DMS 273 treated with DMSO at 0.1 percent for 48 hours (cell line): ENCODE measurements around the gene OR9Q1.
"Not testable (repeated sequence)": the region's sequence is repeated elsewhere in the genome, so short reads cannot be mapped to it uniquely, and the experiment has no call there.

Experiments
- DNase-seq: peaks from one replicate; lab custom pipeline; 2025; lab: John Stamatoyannopoulos, UW

Gene OR9Q1, protein sequence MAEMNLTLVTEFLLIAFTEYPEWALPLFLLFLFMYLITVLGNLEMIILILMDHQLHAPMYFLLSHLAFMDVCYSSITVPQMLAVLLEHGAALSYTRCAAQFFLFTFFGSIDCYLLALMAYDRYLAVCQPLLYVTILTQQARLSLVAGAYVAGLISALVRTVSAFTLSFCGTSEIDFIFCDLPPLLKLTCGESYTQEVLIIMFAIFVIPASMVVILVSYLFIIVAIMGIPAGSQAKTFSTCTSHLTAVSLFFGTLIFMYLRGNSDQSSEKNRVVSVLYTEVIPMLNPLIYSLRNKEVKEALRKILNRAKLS

DNA sequence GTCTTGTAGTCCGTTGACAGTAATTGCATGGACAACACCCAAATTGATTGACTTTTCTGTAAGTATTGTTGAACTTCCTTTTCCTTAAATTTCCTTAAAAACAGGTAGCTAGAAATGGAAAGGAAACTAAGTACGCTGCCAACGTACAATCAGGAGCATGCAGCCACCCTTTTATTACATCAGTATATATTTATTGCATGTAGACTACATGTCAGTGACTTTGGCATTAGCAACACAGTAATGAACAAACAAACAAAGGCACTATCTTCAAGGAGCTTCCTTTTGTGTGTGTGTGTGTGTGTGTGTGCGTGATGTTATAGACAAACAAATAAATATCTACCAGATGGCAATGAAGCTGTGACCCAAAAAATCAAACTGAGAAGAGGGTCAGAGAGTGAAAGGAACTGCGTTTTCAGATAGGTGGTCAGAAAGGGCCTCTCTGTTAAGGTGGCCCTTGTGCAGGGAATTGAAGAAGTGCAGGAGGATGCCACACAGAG lies at the start of gene OR9Q1:
TSS of gene OR9Q1 (plus strand) at position 447 of the 497 bp plus-strand sequence. CDS start 155,564 bp downstream, outside the sequence.
- DNase-seq: no peak

DNA sequence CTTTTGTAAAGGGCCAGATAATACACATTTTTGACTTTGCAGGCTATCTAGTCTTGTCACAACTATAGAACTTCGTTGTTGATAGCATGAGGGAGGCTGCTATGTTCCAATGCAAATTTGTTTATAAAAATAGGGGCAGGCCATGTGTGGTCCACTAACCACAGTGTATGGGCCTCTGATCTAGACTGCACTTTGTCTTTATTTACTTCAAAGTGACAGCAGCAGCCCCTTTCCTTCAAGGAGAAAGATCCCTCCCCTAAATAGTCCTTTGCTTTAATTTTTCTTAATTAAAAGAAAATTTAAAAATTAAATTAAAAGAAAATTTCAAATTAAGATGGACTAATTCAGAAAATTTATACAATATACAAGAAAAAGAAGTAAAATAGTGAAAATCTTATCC lies 49.5 kb upstream of the OR9Q1 start:
- no peak for DNase-seq

DNA sequence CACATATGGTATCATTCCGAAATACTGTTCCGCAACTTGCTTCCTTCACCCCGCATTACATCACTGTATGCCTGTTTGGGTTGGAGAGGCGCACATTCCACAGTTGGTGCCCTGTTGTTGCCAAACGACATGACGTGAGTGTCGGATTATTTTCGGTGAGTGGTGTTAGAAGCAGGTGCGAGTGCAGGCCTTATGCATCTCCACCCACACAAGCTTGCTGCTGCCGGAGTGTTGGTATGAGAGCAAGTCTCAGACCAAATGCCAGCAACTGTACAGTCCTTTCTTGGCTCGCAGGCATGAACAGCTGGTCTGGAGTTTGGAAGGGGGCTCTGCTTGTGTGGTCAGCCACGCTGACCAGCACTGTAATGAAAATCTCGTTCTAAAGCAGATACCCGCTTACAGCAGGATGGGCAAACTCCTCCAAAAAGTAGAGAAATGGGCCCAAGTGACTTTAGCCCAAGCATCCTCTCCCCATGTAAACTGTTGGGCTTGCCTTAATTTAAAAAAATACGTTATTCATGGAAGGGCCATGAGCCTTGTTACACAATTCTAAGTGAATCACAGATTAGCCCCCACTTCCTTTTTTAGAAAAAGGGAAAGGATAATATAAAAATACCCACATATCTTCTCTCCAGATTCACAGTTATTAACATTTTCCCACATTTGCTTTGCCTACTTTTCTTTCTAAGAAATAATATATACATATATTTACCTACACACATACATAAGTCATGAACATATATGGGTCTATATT lies 48.7 kb upstream of the OR9Q1 start:
- DNase-seq: no peak

DNA sequence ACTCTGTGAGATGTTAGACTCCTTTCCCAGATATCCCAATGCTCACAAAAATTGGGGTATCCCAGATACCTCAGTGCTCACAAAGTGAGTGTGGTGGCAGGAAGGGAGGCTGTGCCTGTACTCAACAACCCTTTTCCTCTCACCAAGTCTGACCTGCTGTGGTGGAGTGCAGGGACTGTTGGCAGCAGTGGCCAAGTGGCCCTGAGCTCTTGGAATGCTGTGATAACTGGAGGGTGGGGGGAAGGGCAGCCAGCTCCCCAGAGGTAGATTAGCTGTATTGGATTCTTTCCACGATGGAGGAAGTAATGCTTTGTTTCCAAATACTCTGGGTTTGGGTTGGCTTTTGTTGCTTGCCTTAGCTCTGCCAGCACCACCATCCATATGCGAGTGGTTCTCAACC lies 46.0 kb upstream of the OR9Q1 start:
- DNase-seq: no peak

DNA sequence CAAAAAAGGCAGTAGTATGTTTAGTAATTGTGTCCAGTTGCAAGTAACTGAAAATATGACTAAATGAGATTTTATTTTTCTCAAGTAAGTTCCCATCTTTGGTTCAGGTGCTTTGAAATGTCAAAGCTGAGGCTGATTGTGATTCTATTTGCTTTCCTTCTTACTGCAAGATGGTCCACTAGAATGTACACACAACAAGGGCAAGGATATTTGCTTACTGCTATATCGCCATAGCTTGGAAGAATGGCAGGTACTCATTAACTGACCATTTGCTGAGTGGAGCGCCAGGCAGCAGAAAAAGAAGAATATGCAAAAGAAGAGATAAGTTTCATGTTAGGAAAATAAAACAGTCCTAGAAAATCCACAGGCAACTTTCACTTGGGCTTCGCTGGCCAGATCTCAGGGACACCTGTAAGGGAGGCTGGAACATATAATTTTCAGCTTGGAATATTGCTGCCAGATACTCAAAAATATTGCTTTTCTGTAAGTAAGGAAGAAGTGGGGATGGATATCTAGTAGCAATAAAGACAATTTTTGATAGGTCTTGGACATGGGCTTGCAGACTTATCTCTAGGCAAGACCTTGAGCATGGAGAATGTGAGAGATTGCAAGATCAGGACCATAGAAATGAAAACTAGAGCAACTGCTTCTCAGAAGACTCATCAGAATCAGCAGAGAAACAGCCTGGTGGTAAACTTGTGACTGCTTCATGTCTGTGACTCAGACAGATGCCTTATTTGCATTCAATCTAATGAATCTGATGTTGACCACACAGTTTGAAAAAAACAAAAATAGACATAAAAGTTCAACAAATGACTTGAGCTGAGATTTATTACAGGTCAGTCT lies 44.8 kb upstream of the OR9Q1 start:
- DNase-seq: no peak

DNA sequence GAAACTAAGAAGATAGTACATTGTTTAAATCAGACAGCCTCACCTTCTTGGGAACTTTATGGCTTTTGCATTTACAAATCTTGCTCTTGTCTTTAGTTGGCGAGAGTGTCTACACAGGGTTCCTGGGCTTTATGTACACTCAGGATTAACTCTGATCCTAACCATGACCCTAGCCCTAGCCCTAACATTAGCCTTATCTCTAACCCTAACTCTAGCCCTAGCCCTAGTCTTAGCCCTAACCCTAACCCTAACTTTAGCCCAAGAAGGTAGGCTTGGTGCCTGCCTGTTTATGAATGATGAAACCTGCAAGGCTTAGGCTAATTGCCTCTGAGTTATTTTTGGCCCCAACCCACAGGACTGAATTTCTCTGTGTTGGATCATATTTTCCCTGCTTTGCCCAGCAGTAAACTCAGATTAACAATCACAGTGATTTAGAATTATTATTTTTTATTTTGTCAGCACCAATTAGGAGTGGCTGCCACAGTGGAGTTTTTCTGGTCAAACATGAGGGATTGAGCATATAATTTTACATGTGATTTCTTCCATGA lies 44.1 kb upstream of the OR9Q1 start:
- no peak for DNase-seq

DNA sequence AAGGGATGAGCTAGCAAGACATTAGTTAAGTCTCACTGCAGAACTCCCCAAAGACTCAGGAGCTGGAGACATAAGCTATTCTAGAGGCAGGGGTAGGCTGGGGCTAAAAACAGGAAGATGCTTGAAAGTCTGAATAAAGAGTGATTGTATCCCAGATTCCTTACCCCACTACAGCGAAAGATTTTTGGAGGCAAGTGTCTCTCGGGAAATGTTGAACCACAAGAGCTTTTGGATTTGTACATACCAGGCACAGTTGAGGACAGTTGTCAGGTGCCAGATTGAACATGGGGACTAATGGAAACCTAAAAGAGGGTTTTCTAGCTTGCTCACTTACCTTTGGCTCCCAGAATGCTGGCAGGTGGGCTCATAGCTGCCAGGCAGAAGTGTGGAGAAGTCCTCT lies 43.5 kb upstream of the OR9Q1 start:
- no peak for DNase-seq

DNA sequence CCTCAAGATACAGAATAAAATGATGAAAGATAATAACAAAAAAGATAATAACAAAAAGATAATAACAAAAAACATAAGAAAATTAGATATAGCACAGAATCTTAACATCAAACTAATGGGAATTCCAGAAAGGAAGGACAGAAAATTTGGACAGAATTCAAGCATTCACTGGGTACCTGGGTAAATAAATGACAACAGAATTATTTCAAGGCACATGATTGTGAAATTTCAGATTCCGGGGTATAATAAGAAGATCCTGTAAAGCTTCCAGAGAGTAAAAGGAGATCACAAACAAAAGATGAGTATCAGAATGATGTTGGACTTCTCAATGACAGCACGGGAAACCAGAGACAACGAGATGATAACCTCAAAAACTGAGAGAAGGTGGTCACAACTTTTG lies 42.1 kb upstream of the OR9Q1 start:
- no peak for DNase-seq

DNA sequence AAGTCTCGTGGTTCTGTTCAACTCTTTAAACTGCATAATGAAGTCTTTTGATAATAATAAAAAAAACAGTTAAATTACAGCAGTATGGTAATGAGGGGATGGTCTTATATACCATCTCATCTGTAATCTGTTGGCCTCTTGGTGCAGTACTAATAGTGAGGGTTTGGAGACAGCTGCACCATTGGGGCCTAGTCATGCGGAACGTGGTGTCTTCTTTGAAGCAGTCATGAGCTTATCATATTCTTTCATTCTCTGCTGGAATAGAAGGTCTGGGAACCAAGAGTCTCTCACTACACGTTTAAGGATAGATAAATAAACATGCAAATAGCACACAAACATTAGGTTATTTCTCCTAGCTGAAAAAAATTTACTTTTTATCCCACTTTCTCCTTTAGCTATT lies 40.9 kb upstream of the OR9Q1 start:
- DNase-seq: no peak

DNA sequence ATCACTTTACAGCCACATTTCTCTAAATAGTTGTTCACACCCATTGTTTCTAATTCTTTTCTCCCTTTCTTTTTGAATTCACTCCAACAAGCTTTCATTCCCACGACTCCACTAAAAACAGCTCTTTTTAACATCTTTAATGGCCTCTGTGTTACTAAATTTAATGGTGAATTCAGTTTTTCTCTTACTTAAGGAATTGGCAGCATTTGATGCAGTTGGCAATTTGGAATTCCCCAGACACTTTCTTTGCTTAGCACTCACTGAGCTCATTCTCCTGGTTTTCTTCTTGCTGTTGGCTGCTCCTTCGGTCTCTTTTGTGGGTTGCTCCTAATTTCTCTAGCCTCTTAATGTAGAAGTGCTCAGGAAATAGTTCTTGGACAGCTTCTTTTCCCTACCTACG lies 40.5 kb upstream of the OR9Q1 start:
- no peak for DNase-seq

DNA sequence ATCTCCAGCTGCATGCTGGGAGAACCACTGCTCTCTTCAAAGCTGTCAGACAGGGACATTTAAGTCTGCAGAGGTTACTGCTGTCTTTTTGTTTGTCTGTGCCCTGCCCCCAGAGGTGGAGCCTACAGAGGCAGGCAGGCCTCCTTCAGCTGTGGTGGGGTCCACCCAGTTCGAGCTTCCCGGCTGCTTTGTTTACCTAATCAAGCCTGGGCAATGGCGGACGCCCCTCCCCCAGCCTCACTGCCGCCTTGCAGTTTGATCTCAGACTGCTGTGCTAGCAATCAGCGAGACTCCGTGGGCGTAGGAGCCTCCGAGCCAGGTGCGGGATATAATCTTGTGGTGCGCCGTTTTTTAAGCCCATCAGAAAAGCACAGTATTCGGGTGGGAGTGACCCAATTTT lies 24.2 kb upstream of the OR9Q1 start:
- DNase-seq: not testable (repeated sequence)

DNA sequence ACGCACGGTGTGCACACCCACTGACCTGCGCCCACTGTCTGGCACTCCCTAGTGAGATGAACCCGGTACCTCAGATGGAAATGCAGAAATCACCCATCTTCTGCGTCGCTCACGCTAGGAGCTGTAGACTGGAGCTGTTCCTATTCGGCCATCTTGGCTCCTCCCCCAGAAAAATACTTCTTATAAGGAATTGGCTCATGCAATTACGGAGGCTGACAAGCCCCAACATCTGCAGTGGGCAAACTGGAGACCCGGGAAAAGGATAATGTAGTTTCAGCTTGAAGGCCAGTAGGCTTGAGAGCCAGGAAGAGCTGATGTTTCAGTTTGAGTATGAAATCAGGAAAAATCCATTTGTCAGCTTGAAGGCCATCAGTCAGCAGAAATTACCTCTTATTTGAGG lies 23.7 kb upstream of the OR9Q1 start:
- DNase-seq: not testable (repeated sequence)

DNA sequence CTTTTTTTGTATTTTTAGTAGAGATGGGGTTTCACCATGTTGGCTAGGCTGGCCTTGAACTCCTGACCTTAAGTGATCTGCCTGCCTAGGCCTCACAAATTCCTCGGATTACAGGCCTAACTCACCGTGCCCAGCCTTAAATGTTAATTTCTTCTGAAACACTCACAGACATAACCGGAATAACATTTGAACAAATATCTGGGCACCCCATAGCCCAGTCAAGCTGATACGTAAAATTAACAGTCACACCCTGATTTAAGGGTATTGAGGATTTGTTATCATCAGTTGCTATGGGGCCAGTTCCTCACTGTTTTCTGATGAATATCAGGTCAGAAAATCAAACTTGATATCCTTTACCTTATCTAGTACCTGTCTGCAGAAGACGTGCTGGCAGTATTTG lies 23.0 kb upstream of the OR9Q1 start:
- DNase-seq: no peak

DNA sequence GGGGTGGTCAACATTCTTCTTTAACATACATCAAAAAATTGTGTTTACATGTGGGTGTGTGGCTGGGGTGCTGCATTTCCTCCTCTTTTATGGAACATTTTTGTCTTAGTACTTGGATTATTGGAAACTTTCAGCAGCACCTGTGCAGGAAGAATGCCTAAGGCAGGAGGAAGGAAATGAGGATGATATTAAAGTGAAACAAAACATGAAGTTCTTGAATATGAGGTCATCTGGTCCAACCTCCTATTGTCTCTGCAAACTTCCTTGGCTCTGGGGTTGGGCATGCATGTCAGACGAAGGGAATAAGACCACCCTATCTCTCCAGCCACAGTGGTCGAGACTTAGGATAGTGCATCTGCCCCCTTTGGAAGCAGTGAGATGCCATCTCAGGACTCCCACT lies 20.6 kb upstream of the OR9Q1 start:
- no peak for DNase-seq

DNA sequence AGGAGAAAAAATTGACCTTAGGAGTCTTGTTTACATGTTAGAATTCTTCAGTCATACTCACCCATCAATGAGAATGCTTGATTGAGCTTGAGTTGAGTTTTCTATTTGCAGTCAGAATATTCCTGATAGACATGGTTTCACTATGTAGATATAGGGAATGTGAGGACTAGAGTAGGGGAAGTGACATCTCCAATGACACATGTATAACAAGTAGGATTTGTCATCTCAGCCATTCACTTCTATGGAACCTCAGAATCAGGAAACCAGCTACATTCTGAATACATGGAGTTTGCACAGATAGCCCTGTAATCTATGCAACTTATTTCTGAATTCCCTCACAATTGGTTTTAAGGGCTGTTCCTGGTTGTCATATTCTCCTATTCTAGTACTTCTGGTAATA lies 20.1 kb upstream of the OR9Q1 start:
- no peak for DNase-seq

DNA sequence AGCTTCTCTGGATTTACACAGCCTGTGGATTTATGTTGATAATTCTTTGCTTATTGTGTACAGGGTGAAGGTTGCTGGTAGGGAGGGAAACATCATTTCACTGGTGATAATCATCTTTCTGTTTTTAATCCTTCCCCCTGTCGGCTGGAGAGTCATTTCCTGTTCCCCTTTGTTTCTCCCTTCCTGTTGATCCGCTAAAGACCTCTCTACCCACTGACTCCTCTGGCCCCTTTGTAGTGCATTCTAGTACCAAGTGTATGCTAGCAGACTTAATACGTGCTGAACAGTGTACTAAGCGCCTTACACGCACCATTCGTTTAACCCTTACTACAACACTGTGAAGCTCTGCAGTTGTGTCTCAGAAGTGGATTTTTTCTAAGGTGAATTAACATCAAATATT lies 19.0 kb upstream of the OR9Q1 start:
- DNase-seq: no peak

DNA sequence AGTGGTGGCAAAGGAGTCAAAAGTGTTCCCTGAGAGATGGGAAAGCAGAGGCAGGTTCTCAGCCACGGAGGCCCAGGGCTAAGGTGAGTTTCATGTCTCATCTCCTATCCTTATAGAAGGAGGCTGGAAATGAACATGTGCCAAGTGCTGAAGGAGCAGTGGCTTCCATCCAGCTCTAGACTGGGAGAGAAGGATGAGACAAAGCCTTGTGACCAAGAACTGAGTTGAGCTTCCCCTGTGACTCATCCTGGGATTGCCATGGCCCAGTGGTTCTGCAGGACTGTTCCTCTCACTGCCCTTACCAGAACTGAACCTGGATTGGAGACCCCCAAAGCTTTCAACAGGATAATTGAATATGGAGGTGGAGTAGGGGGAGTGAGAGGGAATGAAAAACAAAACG lies 16.7 kb upstream of the OR9Q1 start:
- DNase-seq: no peak

DNA sequence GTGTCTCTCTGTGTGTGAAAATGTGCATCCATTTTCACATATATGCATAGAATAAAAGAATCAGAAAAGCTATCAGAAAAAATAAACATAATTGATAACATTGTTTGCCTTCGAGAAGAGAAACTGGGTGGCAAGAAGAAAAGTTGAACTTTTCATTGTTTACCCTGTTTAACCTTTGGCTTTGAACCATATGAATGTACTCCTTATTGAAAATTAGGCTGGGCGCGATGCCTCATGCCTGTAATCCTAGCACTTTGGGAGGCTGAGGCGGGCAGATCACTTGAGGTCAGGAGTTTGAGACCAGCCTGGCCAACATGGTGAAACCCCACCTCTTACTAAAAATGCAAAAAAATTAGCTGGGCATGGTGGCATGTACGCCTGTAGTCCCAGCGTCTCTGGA lies 11.9 kb upstream of the OR9Q1 start:
- no peak for DNase-seq

DNA sequence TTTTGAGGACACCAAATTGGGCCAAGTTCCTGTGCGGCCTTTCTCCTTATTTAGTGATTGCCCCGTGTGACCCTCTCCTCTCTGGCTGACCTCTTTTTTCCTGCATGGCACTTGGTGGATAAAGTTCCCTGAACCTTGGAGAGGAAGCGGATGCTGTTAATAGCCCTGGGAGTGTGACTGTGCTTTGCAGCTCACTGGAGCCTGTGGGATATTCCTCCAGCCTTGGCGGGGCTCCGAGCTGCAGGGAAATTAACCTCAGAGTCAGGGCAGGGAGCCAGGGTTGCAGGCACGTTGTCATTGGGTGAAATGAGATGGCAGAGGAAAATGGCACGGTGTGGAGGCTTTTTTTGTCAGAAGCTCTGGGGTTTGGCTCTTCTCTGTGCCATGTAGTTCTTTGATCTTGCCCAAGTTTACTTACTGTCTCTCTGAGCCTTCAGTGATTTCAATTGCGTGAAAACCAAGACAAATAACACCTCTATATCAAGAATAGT lies 965 bp downstream of the OR9Q1 start:
- DNase-seq: no peak

DNA sequence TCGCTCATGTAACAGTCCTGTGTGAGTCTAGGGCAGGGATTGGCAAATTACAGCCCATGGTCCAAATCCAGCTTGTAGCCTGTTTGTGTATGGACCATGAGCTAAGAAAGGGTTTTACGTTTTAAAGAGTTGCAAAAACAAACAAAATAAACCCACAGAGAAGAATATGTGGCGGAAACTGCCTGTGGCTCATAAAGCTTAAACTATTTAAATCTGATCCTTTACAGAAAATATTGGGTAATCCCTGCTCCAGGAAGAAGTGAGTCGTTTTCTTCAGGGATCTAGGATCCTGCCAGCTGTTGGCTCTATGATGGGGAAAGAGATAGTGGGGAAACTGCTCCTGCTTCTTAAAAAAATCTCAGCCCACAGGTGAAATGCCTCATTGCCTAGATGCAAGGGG lies 3.7 kb downstream of the OR9Q1 start:
- no peak for DNase-seq

DNA sequence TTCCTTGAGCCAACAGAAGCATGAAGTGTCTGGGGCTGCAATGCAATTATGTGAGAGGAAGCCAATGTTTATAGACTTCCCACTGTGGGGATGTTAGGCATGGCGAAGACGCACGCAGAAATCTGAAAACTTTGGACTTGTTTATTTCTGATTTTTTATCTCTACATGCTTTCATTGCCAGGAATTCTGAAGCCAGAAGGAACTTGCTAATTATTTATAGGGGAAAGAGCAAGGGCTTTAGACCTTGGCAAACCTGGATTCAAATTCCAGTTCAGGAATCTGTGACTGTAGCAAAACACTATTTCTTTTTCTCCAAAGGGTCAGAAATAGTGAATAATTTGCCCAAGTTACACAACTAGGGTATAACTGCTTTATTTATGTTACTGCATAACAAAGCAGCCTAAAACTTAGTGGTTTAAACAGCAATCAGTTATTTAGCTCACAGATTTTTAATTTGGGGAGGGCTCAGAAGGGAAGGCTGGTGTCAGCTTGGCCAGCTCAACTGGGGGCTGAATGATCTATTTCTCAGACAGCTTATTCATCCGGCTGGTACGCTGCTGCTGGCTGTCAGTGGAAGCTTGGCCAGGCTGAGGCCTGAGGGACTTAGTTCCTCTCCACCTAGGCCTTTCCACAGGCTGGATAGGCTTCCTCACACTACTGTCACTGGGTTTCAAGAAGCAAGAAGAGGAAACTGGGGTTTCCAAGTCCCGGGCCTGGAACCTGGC lies 5.2 kb downstream of the OR9Q1 start:
- no peak for DNase-seq

DNA sequence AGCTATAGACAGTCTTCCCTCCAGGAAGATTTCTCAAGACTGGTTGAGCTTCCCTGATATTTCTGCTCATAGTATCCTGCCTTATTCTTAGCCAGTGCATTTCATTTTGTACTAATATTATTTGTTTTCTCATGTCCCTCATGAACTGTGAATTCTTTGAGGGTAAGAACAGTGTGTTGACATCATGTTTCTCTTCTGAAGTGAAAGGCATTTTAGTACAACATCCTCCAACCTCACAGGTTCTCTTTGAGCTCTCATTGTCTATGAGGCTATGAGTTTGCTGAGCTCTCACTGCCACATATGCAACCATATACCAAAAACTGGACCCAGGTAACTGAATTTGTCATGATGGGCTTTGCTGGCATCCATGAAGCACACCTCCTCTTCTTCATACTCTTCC lies 7.0 kb downstream of the OR9Q1 start, which contains the start of gene OR6Q1:
TSS of gene OR6Q1 (plus strand) at position 301 of the 400 bp plus-strand sequence. CDS start at position 301, 0 bp downstream.
- no peak for DNase-seq
